GM19455 (cell line): ENCODE results near the gene PLCL1.
A peak's percentile ranks its signal among the peaks of the same experiment; 100 is the strongest.
"Not testable (repeated sequence)": the region's sequence is repeated elsewhere in the genome, so short reads cannot be mapped to it uniquely, and the experiment has no call there.

ENCODE experiments used
- ATAC-seq: cut with Tn5 transposase; IDR thresholded peaks from one replicate; pipeline ENCODE4 v1.9.1; 2021; ENCODE audit not compliant: unreplicated experiment

Gene PLCL1

DNA sequence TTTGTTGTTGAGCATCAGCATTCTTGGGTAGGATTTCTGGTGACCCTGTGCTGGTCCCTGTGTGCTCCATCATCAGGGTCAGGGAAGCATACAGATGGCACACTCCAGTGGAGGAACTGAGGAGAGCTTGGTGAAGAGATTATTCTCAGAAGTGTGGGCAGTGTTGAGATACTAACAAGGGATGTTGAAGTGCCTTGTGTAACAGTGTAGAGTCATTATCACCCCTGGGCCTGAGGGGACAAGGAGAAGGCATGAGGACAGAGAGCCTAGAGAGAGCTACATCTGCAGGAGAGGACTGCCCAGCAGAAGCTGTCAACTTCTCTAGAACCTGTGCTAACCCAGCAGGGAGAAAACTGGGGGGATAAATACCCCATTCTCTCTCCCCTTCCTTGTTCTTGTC lies 189.0 kb downstream of the PLCL1 start:
- ATAC-seq, result no peak

- ATAC-seq, result no peak
Observed at GRCh38 chr2:197993830-197994229, 189.4 kb downstream of the PLCL1 start.

DNA sequence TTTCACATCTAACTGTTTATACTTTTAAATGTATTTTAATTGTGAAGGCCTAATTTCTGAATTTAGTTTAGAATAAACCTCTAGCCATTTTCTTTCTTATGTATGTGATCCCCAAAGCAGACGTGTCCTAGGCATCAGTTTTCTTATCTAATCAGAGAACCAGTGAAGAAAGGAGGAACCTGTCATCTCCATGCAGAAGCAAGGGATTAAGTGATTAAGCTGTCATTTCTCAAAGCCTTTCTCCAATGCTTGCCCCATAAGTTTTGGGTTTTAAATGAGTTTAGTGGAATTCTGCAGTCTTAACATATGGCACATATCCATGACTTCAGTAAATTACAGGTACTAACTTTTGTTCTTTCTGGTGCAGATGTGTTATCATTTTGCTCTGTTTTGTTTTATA lies 190.4 kb downstream of the PLCL1 start:
- no peak for ATAC-seq

GRCh38 chr2:197996583-197996982 lies 192.2 kb downstream of the PLCL1 start:
- no peak for ATAC-seq

GRCh38 chr2:197997083-197997541 lies 192.7 kb downstream of the PLCL1 start:
- ATAC-seq, result no peak

GRCh38 chr2:197998702-197999101 lies 194.3 kb downstream of the PLCL1 start:
- no peak for ATAC-seq

DNA sequence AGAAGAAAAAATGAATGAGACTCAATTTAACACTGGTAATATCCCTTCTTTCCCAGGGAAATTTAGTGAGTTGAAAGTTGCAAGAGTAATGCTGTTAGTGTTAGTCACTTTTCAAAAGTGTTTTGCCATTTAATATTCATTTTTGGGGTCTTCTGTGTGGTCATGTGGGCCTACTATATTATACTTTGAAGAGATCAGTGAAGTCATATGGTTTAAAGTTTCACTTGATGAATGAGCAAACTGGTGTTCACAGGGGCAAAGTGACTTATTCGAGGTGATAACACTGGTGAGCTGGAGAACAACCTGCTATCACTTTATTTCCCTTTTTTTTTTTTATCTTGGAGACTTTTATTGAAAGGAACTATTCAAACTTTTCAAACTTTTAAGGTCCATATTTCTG lies 196.0 kb downstream of the PLCL1 start:
- ATAC-seq, result no peak

DNA sequence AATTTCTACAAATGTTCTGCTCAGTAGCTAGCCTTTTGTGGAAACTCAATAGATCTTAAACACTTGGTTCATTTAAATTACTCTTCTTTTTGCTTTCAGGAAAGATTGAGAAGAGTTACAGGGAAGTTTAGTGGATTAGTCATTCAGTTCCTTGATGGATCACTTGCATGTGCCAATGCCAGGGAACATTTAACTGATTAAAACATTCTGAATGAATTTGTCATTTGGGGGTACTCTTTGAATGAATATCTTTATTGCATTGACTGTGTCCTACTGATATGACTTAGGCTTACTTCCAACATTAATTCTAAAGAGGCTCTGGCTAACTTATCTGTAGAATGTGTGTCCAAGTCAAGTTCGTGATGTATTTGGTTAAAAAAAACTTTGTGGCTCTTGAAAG lies 199.8 kb downstream of the PLCL1 start:
- no peak for ATAC-seq

GRCh38 chr2:198004921-198005829 lies 200.8 kb downstream of the PLCL1 start:
- ATAC-seq, result peak; percentile 82

DNA sequence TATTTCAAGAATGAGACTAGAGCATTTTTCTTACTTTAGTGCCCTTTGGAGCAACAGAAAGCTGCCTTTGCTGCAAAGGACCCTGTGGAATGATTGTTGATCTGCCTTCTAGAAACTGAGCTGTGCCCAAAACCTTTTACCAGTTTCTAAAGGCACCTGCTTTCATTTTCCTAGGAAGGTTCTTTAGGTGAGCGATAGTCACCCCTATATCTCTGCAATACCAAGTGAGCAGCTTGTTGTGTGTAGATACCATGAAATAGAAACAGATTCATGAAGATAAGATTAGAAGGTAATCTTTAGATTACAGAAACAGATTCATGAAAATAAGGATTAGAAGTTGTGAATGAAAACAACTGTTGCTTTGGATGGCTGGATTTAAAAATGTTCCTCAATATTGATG lies 202.3 kb downstream of the PLCL1 start:
- no peak for ATAC-seq

DNA sequence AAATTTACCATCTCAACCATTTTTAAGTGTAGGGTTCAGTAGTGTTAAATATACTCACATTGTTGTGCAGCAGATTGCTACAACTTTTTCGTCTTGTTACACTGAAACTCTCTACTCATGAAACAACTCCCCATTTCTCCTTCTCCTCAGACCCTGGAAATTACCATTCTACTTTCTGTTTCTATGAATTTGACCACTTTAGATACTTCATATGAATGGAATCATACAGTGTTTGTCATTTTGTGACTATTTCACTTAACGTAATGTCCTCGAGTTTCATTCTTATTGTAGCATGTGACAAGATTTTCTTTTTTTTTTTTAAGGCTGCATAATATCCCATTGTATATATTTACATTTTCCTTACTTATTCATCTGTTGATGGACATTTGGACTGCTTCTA lies 203.8 kb downstream of the PLCL1 start:
- ATAC-seq, result no peak

- no peak for ATAC-seq
Observed at GRCh38 chr2:198012025-198012424, 207.6 kb downstream of the PLCL1 start.

GRCh38 chr2:198016243-198016642 lies 211.8 kb downstream of the PLCL1 start:
- no peak for ATAC-seq

- ATAC-seq, result no peak
Observed at GRCh38 chr2:198017068-198017467, 212.7 kb downstream of the PLCL1 start.

DNA sequence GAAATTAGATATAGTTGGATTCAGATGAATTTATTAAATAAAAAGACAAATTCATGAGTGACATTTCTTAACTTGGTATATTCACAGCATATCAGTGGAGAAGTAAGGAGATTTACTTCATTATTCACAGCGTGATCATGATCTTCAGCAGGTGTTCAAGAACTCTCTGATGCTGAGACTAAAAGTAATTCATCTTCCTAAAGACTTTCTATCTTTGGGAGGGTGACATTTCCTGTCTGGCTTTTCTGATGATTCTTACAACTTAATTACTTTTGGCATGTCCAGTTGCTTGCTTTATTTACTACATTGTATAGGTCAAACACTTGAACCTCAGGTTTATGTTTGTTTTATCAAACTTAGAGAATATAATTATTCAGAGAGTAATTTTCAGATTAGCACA lies 224.6 kb downstream of the PLCL1 start:
- no peak for ATAC-seq

DNA sequence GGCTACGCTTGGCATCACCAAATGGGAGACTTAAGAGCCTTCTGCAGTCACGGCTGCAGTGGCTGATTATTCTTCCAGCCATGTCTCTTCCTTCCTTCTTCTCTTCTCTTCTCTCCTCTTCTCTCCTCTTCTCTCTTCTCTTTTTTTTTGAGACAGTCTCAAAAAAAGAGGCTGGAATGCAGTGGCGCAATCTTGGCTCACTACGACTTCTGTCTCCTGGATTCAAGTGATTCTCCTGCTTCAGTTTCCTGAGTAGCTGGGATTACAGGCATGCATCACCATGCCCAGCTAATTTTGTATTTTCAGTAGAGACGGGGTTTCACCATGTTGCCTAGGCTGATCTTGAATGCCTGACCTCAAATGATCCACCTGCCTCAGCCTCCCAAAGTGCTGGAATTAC lies 225.2 kb downstream of the PLCL1 start:
- not testable (repeated sequence) for ATAC-seq

GRCh38 chr2:198033626-198034025 lies 229.2 kb downstream of the PLCL1 start:
- no peak for ATAC-seq

GRCh38 chr2:198036029-198036879 lies 231.9 kb downstream of the PLCL1 start:
- no peak for ATAC-seq

DNA sequence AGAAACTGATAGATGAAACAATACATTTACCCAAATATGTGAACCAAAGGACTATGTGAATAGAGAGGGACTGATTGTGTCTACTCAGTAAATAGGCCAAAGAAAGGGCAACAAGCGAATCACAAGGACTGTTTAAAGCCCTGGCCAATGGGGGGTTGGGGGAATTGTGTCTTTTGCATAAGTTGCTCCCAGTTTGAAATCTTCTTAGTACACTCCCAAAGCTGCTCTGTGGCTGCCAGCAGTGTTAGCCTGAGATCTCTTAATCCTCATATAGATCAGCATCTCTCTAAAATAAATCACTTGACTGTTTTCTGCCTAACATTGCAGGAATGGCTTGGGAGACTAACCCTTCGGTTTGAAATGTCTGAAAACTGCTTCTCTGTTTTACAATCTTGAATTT lies 236.4 kb downstream of the PLCL1 start:
- ATAC-seq, result no peak

GRCh38 chr2:198042189-198042588 lies 237.8 kb downstream of the PLCL1 start:
- peak; percentile 81 for ATAC-seq

DNA sequence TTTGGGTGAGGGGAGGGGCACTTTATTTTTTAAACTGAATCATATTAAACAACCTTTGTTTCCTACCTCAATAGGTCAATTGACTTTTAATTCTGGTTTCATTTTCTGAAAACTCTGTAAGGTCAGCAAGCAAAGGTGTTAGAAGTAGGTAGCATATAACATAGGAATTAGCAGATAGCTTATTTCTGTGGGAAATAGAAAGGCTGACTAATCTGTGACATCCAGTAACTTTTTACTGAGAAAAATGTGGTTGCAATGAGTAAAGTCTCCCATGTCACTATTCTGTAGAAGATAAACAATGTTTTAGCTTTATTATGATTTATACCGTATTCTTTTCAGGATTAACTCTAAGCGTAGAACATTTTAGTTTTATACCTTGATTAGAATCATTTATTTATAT lies 240.4 kb downstream of the PLCL1 start:
- ATAC-seq, result no peak

- no peak for ATAC-seq
Observed at GRCh38 chr2:198045227-198045626, 240.8 kb downstream of the PLCL1 start.
